Ovary (tissue), 3 donors: ENCODE measurements around the gene IGFBPL1.

Experiments used
- CTCF ChIP-seq, 3 donors: fragments of 450-650 bp in 2 of 3; fragments of 200-600 bp in 1 of 3; IDR thresholded peaks; one replicate each; pipeline versions ENCODE4 v1.5.1 to v1.8.0; 2016 to 2022; ENCODE audit warnings: antibody characterized with exemption in 3 of 3, mild to moderate bottlenecking in 1 of 3
- EP300 ChIP-seq: sonication (generic); formaldehyde crosslinking; IDR thresholded peaks from one replicate; pipeline ENCODE4 v1.6.1; 2017; ENCODE audit warnings: antibody characterized with exemption
- POLR2A ChIP-seq: fragments of 450-650 bp; IDR thresholded peaks from one replicate; pipeline ENCODE4 v1.6.1; 2017; ENCODE audit warnings: antibody characterized with exemption, mild to moderate bottlenecking, moderate library complexity
- donor health status: DM: no; HTN: no; CAD: no.

GRCh38 chr9:38385896-38386295 is 38.4 kb downstream of the IGFBPL1 start:
- no peak for TF ChIP-seq CTCF (IDR thresholded peaks at IDR 0.05)
- TF ChIP-seq POLR2A: no peak
- no peak for TF ChIP-seq EP300
